Measurements from ENCODE around the gene HSPA2.
"Not testable (repeated sequence)": the region's sequence is repeated elsewhere in the genome, so short reads cannot be mapped to it uniquely, and the experiment has no call there.

Gene HSPA2

DNA sequence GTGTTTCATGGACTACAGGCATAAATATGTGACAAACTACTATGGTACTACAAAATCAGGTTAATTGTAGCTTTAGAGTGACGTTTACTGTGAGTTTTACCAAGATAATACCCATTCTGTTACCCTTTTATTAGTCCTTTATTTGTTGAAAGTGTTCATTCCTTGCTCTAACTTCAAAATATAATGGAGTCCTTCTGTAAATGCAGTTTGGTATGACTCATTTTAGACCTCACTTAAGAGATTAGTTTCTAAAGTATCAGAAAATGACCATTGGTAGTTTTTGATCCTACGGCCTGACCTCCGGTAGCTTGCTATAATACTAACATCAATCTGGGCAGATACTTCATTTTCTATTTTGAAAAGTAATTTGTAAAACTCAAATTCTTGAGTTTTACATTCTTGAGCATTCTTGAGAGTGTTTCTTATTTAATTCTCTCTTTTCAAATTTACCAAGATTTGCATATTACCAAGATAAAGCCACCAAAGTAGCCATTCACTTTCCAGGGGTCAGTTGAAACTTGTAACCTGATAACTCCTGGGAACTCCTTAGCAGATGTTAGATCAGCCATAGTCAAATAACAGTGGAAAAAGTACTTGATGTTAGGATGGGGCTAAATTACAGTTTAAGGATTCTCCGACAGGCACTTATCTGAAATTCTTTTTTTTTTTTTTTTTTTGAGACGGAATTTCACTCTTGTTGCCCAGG, 4.2 kb downstream of the HSPA2 start:
- Histone ChIP-seq H3K9ac (ENCODE audit: low read length) (no peak overlapping the region), H3K27me3 (ENCODE audit: control insufficient read depth, insufficient read depth, low read length) (peaks cover 14% of the 10 kb centered on the region), H3K4me1 (ENCODE audit: control insufficient read depth, low read depth, low read length) (peaks cover 21% of the 10 kb centered on the region), H3K27ac (ENCODE audit: low read length) (no peak overlapping the region), H3K4me3 (ENCODE audit: low read length) (peak overlapping the region; percentile 28), H3K9me3 (ENCODE audit: control insufficient read depth, low read depth, low read length) (peaks cover 3% of the 10 kb centered on the region), H3K36me3 (ENCODE audit: control insufficient read depth, low read depth, low read length) (no peaks in the 10 kb centered on the region)

- Histone ChIP-seq H3K27me3 (ENCODE audit: control insufficient read depth, insufficient read depth, low read length) (peaks cover 35% of the 10 kb centered on the region), H3K27ac (ENCODE audit: low read length) (no peak overlapping the region), H3K9me3 (ENCODE audit: control insufficient read depth, low read depth, low read length) (no peaks in the 10 kb centered on the region), H3K36me3 (ENCODE audit: control insufficient read depth, low read depth, low read length) (no peaks in the 10 kb centered on the region), H3K9ac (ENCODE audit: low read length) (no peak overlapping the region), H3K4me3 (ENCODE audit: low read length) (no peak overlapping the region), H3K4me1 (ENCODE audit: control insufficient read depth, low read depth, low read length) (peaks cover 24% of the 10 kb centered on the region)
These were observed 8.5 kb downstream of the HSPA2 start for GRCh38 chr14:64549016-64549415.

GRCh38 chr14:64549791-64550620, 9.5 kb downstream of the HSPA2 start, which contains the start of gene PPP1R36:
PPP1R36 (plus strand) TSS chr14:64549961; CDS start chr14:64549998, 37 bp downstream.
- H3K27me3 ChIP-seq (ENCODE audit: control insufficient read depth, insufficient read depth, low read length), result peaks cover 35% of the 10 kb centered on the region
- H3K9ac ChIP-seq (ENCODE audit: low read length), result no peak within 1 kb of the TSS
- H3K4me1 ChIP-seq (ENCODE audit: control insufficient read depth, low read depth, low read length), result peaks cover 14% of the 10 kb centered on the region
- no peaks in the 10 kb centered on the region for H3K9me3 ChIP-seq (ENCODE audit: control insufficient read depth, low read depth, low read length)
- no peak within 1 kb of the TSS for H3K27ac ChIP-seq (ENCODE audit: low read length)
- peak within 1 kb of the TSS; percentile 64 for H3K4me3 ChIP-seq (ENCODE audit: low read length)
- H3K36me3 ChIP-seq (ENCODE audit: control insufficient read depth, low read depth, low read length), result no peaks in the 10 kb centered on the region

- peak overlapping the region; percentile 64 for H3K4me3 ChIP-seq (ENCODE audit: low read length)
- H3K36me3 ChIP-seq (ENCODE audit: control insufficient read depth, low read depth, low read length), result no peaks in the 10 kb centered on the region
- H3K9ac ChIP-seq (ENCODE audit: low read length), result no peak overlapping the region
- no peak overlapping the region for H3K27ac ChIP-seq (ENCODE audit: low read length)
- no peaks in the 10 kb centered on the region for H3K9me3 ChIP-seq (ENCODE audit: control insufficient read depth, low read depth, low read length)
- peaks cover 12% of the 10 kb centered on the region for H3K4me1 ChIP-seq (ENCODE audit: control insufficient read depth, low read depth, low read length)
- H3K27me3 ChIP-seq (ENCODE audit: control insufficient read depth, insufficient read depth, low read length), result peaks cover 35% of the 10 kb centered on the region
These were observed 10.2 kb downstream of the HSPA2 start for GRCh38 chr14:64550621-64551333.

DNA sequence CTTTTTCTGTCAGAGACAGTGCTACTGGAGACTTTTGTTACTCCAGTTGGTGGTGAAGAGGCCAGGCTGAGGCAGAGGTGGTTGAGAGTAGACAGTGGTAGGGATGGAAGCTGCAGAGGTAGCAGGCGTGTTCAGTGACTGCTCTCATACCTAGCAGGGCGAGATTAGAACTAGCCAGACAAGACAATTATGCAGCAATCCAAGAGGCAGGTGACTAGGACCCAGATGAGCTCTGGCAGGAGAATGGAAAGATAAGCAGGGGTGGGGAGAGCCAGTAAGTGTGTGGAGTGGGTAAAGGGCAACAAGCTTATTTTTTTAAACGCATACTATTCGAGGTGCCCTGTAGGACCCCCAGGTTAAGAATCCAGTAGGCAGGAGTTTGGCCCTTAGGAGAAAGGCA, 14.0 kb downstream of the HSPA2 start:
- H3K36me3 ChIP-seq (ENCODE audit: control insufficient read depth, low read depth, low read length), result no peaks in the 10 kb centered on the region
- H3K9ac ChIP-seq (ENCODE audit: low read length), result no peak overlapping the region
- H3K4me1 ChIP-seq (ENCODE audit: control insufficient read depth, low read depth, low read length), result peaks cover 5% of the 10 kb centered on the region
- no peak overlapping the region for H3K27ac ChIP-seq (ENCODE audit: low read length)
- no peaks in the 10 kb centered on the region for H3K9me3 ChIP-seq (ENCODE audit: control insufficient read depth, low read depth, low read length)
- H3K27me3 ChIP-seq (ENCODE audit: control insufficient read depth, insufficient read depth, low read length), result peaks cover 23% of the 10 kb centered on the region
- H3K4me3 ChIP-seq (ENCODE audit: low read length), result no peak overlapping the region

GRCh38 chr14:64556526-64556925, 16.0 kb downstream of the HSPA2 start:
- Histone ChIP-seq H3K4me1 (ENCODE audit: control insufficient read depth, low read depth, low read length) (no peaks in the 10 kb centered on the region), H3K9me3 (ENCODE audit: control insufficient read depth, low read depth, low read length) (no peaks in the 10 kb centered on the region), H3K27me3 (ENCODE audit: control insufficient read depth, insufficient read depth, low read length) (peaks cover 3% of the 10 kb centered on the region), H3K9ac (ENCODE audit: low read length) (no peak overlapping the region), H3K4me3 (ENCODE audit: low read length) (no peak overlapping the region), H3K27ac (ENCODE audit: low read length) (no peak overlapping the region), H3K36me3 (ENCODE audit: control insufficient read depth, low read depth, low read length) (no peaks in the 10 kb centered on the region)

- H3K4me1 ChIP-seq (ENCODE audit: control insufficient read depth, low read depth, low read length); H3K36me3 ChIP-seq (ENCODE audit: control insufficient read depth, low read depth, low read length); H3K9ac ChIP-seq (ENCODE audit: low read length); H3K27ac ChIP-seq (ENCODE audit: low read length); H3K4me3 ChIP-seq (ENCODE audit: low read length); H3K9me3 ChIP-seq (ENCODE audit: control insufficient read depth, low read depth, low read length); H3K27me3 ChIP-seq (ENCODE audit: control insufficient read depth, insufficient read depth, low read length): not testable (repeated sequence)
These were observed 17.7 kb downstream of the HSPA2 start for GRCh38 chr14:64558216-64558615.

GRCh38 chr14:64561631-64562030, 21.1 kb downstream of the HSPA2 start:
- no peak overlapping the region for H3K9ac ChIP-seq (ENCODE audit: low read length)
- H3K4me3 ChIP-seq (ENCODE audit: low read length), result no peak overlapping the region
- H3K9me3 ChIP-seq (ENCODE audit: control insufficient read depth, low read depth, low read length), result no peaks in the 10 kb centered on the region
- H3K36me3 ChIP-seq (ENCODE audit: control insufficient read depth, low read depth, low read length), result no peaks in the 10 kb centered on the region
- H3K4me1 ChIP-seq (ENCODE audit: control insufficient read depth, low read depth, low read length), result no peaks in the 10 kb centered on the region
- no peak overlapping the region for H3K27ac ChIP-seq (ENCODE audit: low read length)
- no peaks in the 10 kb centered on the region for H3K27me3 ChIP-seq (ENCODE audit: control insufficient read depth, insufficient read depth, low read length)

GRCh38 chr14:64562436-64562835, 21.9 kb downstream of the HSPA2 start:
- no peak overlapping the region for H3K4me3 ChIP-seq (ENCODE audit: low read length)
- no peaks in the 10 kb centered on the region for H3K9me3 ChIP-seq (ENCODE audit: control insufficient read depth, low read depth, low read length)
- no peak overlapping the region for H3K27ac ChIP-seq (ENCODE audit: low read length)
- H3K4me1 ChIP-seq (ENCODE audit: control insufficient read depth, low read depth, low read length), result no peaks in the 10 kb centered on the region
- no peaks in the 10 kb centered on the region for H3K27me3 ChIP-seq (ENCODE audit: control insufficient read depth, insufficient read depth, low read length)
- no peaks in the 10 kb centered on the region for H3K36me3 ChIP-seq (ENCODE audit: control insufficient read depth, low read depth, low read length)
- H3K9ac ChIP-seq (ENCODE audit: low read length), result no peak overlapping the region

GRCh38 chr14:64563696-64564095, 23.2 kb downstream of the HSPA2 start:
- no peak overlapping the region for H3K27ac ChIP-seq (ENCODE audit: low read length)
- no peaks in the 10 kb centered on the region for H3K4me1 ChIP-seq (ENCODE audit: control insufficient read depth, low read depth, low read length)
- no peaks in the 10 kb centered on the region for H3K36me3 ChIP-seq (ENCODE audit: control insufficient read depth, low read depth, low read length)
- no peaks in the 10 kb centered on the region for H3K27me3 ChIP-seq (ENCODE audit: control insufficient read depth, insufficient read depth, low read length)
- H3K9me3 ChIP-seq (ENCODE audit: control insufficient read depth, low read depth, low read length), result no peaks in the 10 kb centered on the region
- no peak overlapping the region for H3K4me3 ChIP-seq (ENCODE audit: low read length)
- no peak overlapping the region for H3K9ac ChIP-seq (ENCODE audit: low read length)

DNA sequence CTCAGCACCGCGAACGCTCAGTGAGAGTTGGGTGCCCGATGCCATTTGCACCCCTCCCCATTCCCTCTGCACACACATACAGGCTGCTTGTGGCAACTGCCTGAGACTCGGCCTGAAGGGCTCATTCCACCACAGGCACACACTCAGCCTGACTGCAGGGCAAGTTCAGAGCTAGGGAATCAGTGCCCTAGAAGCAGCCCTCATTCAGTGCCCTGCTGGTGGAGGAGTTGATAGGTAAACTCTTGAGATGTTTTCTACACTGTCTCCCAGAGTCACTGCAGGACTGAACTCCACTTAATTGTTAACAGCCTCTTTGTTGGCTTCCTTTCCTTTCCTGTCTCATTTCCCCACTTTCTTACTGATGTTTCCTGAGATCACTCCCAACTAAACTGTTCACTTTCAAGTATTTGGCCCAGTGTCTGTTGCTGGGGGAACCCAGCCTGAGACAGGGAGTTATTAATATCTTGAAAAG, 26.1 kb downstream of the HSPA2 start:
- no peaks in the 10 kb centered on the region for H3K36me3 ChIP-seq (ENCODE audit: control insufficient read depth, low read depth, low read length)
- no peaks in the 10 kb centered on the region for H3K27me3 ChIP-seq (ENCODE audit: control insufficient read depth, insufficient read depth, low read length)
- no peak overlapping the region for H3K27ac ChIP-seq (ENCODE audit: low read length)
- H3K4me1 ChIP-seq (ENCODE audit: control insufficient read depth, low read depth, low read length), result no peaks in the 10 kb centered on the region
- H3K4me3 ChIP-seq (ENCODE audit: low read length), result no peak overlapping the region
- no peak overlapping the region for H3K9ac ChIP-seq (ENCODE audit: low read length)
- H3K9me3 ChIP-seq (ENCODE audit: control insufficient read depth, low read depth, low read length), result no peaks in the 10 kb centered on the region
